Endothelial cell of umbilical vein (primary cell): ENCODE data around the gene ADH1A. TPM values are rescaled to one million over a fixed set of nuclear protein-coding genes. Genes with fewer than 3 reads are reported as not detected.

Experiments
- Bru-seq: library from RNA; stranded (reverse); fragments of 400-500 nt; gene quantifications from one replicate; lab custom pipeline; 2021; lab: Mats Ljungman, UMichigan
- BruChase-seq, 2 experiments: library from RNA; stranded (reverse); fragments of 400-500 nt; gene quantifications; one replicate each; lab custom pipeline; 2021; lab: Mats Ljungman, UMichigan
- BruUV-seq: library from RNA; stranded (reverse); fragments of 400-500 nt; replicated peaks from 2 replicates; lab custom pipeline; 2021; lab: Mats Ljungman, UMichigan
- CTCF ChIA-PET: fragments of 300-600, 350-600 bp; sonication (Branson Sonifier 250); formaldehyde crosslinking; loops from one replicate; lab custom pipeline; 2021; ENCODE audit warnings: antibody characterized with exemption, inconsistent platforms; lab: Charles Lee
- POLR2A ChIA-PET: fragments of 300-600, 350-600 bp; sonication (Branson Sonifier 250); formaldehyde crosslinking; loops from one replicate; lab custom pipeline; 2021; ENCODE audit warnings: antibody characterized with exemption, inconsistent platforms; lab: Charles Lee
- DNase-seq: peaks from one replicate; pipeline ENCODE4 v3.0.0-alpha.2; 2011; ENCODE audit warnings: low read depth, low spot score
- FAIRE-seq: peaks from 2 replicates; lab custom pipeline; 2011; peaks lifted over from hg19 to GRCh38; lab: Jason Lieb, UNC
- H2AFZ ChIP-seq: 2 replicates; pipeline ENCODE4 v1.6.0; 2012; ENCODE audit warnings: low read depth, low read length, control low read depth, inconsistent platforms
- H3K27ac ChIP-seq: 2 replicates; pipeline ENCODE4 v1.5.1; 2011; ENCODE audit warnings: low read depth, mild to moderate bottlenecking, control low read depth, low read length, moderate library complexity; ENCODE audit not compliant: insufficient read depth
- H3K27me3 ChIP-seq, 2 experiments: 2 replicates each; pipeline versions ENCODE4 v1.6.0 to v1.6.1; 2011; ENCODE audit warnings: low read length in 2 of 2, mixed read lengths in 1 of 2; ENCODE audit not compliant: control insufficient read depth in 2 of 2, insufficient read depth in 2 of 2
- H3K36me3 ChIP-seq, 2 experiments: 2 replicates in 1 of 2; 3 replicates in 1 of 2; pipeline ENCODE4 v1.5.1; 2011; ENCODE audit warnings: low read length in 2 of 2, mild to moderate bottlenecking in 1 of 2, moderate library complexity in 1 of 2; ENCODE audit not compliant: control insufficient read depth in 2 of 2, insufficient read depth in 2 of 2; ENCODE audit errors: extremely low read depth in 1 of 2
- H3K4me1 ChIP-seq: 3 replicates; pipeline ENCODE4 v1.5.1; 2011; ENCODE audit warnings: mild to moderate bottlenecking, low read length; ENCODE audit not compliant: control insufficient read depth, insufficient read depth; ENCODE audit errors: extremely low read depth
- H3K4me2 ChIP-seq: 2 replicates; pipeline ENCODE4 v1.6.1; 2011; ENCODE audit warnings: low read length, control low read depth, mixed read lengths; ENCODE audit not compliant: insufficient read depth
- H3K4me3 ChIP-seq, 3 experiments: fragments of 200-600 bp in 1 of 3; sonication (generic), shearing (Covaris generic) in 1 of 3; replicated peaks in 1 of 3; 2 replicates each; pipeline ENCODE4 v1.5.1; 2011 to 2016; ENCODE audit warnings: control low read depth in 3 of 3, low read length in 3 of 3, mild to moderate bottlenecking in 2 of 3, inconsistent platforms in 1 of 3, low read depth in 1 of 3, moderate library complexity in 1 of 3; ENCODE audit not compliant: insufficient read depth in 1 of 3
- H3K79me2 ChIP-seq: 2 replicates; pipeline ENCODE4 v1.6.0; 2012; ENCODE audit warnings: low read length, inconsistent platforms; ENCODE audit not compliant: control insufficient read depth, insufficient read depth
- H3K9ac ChIP-seq: replicated peaks from 2 replicates; pipeline ENCODE3; 2011; ENCODE audit warnings: low read length, control low read depth; ENCODE audit not compliant: insufficient read depth; ENCODE audit errors: extremely low read depth
- H3K9me1 ChIP-seq: replicated peaks from 3 replicates; pipeline ENCODE4 v1.6.0; 2011; ENCODE audit warnings: mild to moderate bottlenecking, low read length; ENCODE audit not compliant: control insufficient read depth, insufficient read depth; ENCODE audit errors: extremely low read depth
- H3K9me3 ChIP-seq: replicated peaks from 2 replicates; pipeline ENCODE4 v1.5.1; 2012; ENCODE audit warnings: low read length, inconsistent platforms; ENCODE audit not compliant: control insufficient read depth, insufficient read depth
- H4K20me1 ChIP-seq: replicated peaks from 2 replicates; pipeline ENCODE3; 2011; ENCODE audit warnings: mild to moderate bottlenecking, low read length; ENCODE audit not compliant: control insufficient read depth, insufficient read depth; ENCODE audit errors: extremely low read depth
- EZH2 ChIP-seq: IDR thresholded peaks from 2 replicates; pipeline ENCODE4 v1.6.1; 2012; ENCODE audit warnings: borderline replicate concordance, low read depth, mild to moderate bottlenecking, moderate library complexity, low read length, inconsistent platforms; ENCODE audit not compliant: severe bottlenecking
- JUN ChIP-seq: IDR thresholded peaks from 2 replicates; pipeline ENCODE4 v1.6.1; 2011; ENCODE audit warnings: borderline replicate concordance, low read depth; ENCODE audit not compliant: insufficient read length, insufficient read depth
- MYC ChIP-seq: IDR thresholded peaks from one replicate; pipeline ENCODE4 v1.6.1; 2011; ENCODE audit warnings: mild to moderate bottlenecking, low read depth, low read length
- POLR2A ChIP-seq: IDR thresholded peaks from 2 replicates; pipeline ENCODE4 v1.6.1; 2012; ENCODE audit warnings: low read depth, mild to moderate bottlenecking, control low read depth, low read length
- POLR2AphosphoS5 ChIP-seq: IDR thresholded peaks from 2 replicates; pipeline ENCODE4 v1.6.1; 2012; ENCODE audit warnings: low read depth, mild to moderate bottlenecking, control low read depth, low read length, moderate library complexity; ENCODE audit not compliant: insufficient read depth
- dilution Hi-C: fragments of 300-500 bp; cut with MboI; formaldehyde crosslinking; loops from one replicate; pipeline ENCODE4 v1.15.0; 2019; ENCODE audit warnings: low sequenced_read_pairs; ENCODE audit not compliant: extremely low pct_ligation_motif_present
- intact Hi-C: fragments of 100-400 bp; cut with micrococcal nuclease; formaldehyde crosslinking; loops from one replicate; pipeline ENCODE4 v1.10.0; 2022
- long read RNA-seq: library from polyadenylated mRNA; stranded (forward); transcript quantifications from one replicate; pipeline ENCODE4 v2.0.0, GENCODE V29; 2021
- polyA minus RNA-seq, 3 experiments: library from RNA; depleted of rRNA, polyadenylated mRNA; stranded (reverse); fragments of >200 nt; gene quantifications; 1 replicate in 1 of 3; 2 replicates in 2 of 3; pipeline ENCODE4 v1.2.3, GENCODE V29; 2011
- polyA plus RNA-seq, 4 experiments: library from polyadenylated mRNA; depleted of rRNA in 3 of 4; stranded (reverse) in 3 of 4; unstranded in 1 of 4; fragments of >200 nt; gene quantifications; 2 replicates each; pipeline versions ENCODE4 v1.2.1 to v1.2.3, GENCODE V29; 2011 to 2012; ENCODE audit warnings: missing spikeins in 1 of 4
- total RNA-seq: library from RNA; stranded (reverse); gene quantifications from 2 replicates; pipeline ENCODE4 v1.2.3, GENCODE V29; 2021
- TF ChIP-seq, protein P1 (sequence below), 2 donors: IDR thresholded peaks; 1 replicate in 1 of 2; 2 replicates in 1 of 2; pipeline ENCODE4 v1.5.1; 2011; ENCODE audit warnings: low read length in 2 of 2, mild to moderate bottlenecking in 2 of 2, moderate library complexity in 2 of 2, control low read depth in 1 of 2, inconsistent platforms in 1 of 2, low read depth in 1 of 2; ENCODE audit not compliant: insufficient read depth in 1 of 2; ENCODE audit errors: extremely low read depth in 1 of 2

Gene ADH1A
- not detected in 2 replicates for total RNA-seq
- polyA plus RNA-seq, result not detected in 2 replicates
- not detected in 2 replicates for polyA plus RNA-seq (2011; cell fraction: cytosol; rRNA removed)
- not detected in 2 replicates for polyA plus RNA-seq (2011; cell fraction: nucleus; rRNA removed)
- polyA plus RNA-seq (2012), result not detected in 2 replicates
- not detected in 2 replicates for polyA minus RNA-seq
- polyA minus RNA-seq (2011; cell fraction: cytosol; rRNA and poly(A)+ RNA removed), result not detected
- not detected in 2 replicates for polyA minus RNA-seq (2011; cell fraction: nucleus; rRNA and poly(A)+ RNA removed)
- Bru-seq, nascent RNA, result not detected
- BruChase-seq, experiment 1, labeled RNA remaining after a 6-hour chase, result not detected
- BruChase-seq, experiment 2, labeled RNA remaining after a 2-hour chase, result not detected
- long read RNA-seq, result 0 reads

DNA sequence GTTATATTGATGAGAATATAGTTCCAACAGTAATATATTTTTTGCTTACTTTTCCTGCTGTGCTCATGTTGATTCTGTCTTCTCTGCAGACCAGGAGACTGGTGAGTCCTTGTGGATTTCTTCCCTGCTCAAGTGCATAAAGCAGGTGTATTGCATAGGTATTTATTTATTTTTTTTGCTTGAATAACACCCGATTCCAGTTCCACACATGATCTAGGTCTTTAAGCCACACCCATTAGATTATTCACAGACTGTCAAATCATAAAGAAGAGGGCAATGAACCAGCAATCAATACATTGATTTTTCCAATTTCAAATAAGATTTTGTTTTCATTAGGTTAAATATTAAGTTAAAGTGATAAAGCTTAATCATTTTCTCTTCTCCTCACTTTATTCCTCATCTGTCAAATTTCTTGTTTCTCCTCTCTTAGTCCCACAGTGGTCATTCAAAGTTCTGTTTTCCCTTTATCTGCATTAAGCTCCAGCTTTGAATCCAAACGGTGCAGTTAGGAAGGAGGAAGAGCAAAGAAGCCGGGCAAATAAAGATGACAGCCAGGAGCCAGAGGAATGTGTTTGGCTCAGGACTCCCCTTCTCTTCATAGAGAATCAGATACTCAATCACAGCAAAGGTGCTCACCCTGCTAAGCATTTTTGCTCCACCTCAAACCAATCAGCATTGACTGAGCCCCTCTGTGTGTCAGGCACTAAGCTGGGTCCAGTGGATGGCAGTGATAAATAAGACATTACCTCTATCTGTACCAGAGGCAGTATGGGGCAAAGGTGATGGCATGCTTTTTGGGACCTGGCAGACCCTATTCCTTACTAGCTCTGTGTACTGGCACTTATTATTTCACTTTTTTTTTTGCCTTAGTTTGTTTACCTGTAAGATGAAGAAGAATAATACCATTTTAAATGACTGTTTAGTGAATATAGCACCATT, at the start of gene ADH1A:
Gene ADH1A, minus strand, starts transcription at position 138 of the 939 bp plus-strand sequence. Its CDS starts 71 bp downstream, at position 67.
- POLR2A ChIA-PET, result no interaction called here
- dilution Hi-C loops (no loop called here), intact Hi-C loops (no loop called here)
- FAIRE-seq (no peak), DNase-seq (no peak)
- CTCF ChIA-PET, result no interaction called here
- no peaks in the 10 kb centered on the region for H4K20me1 ChIP-seq
- H2AFZ ChIP-seq, result no peak within 1 kb of the TSS
- BruUV-seq, result no TSS peak
- H3K9me1 ChIP-seq, result no peaks in the 10 kb centered on the region
- no peak within 1 kb of the TSS for H3K27ac ChIP-seq
- no peaks in the 10 kb centered on the region for H3K36me3 ChIP-seq
- no peaks in the 10 kb centered on the region for H3K27me3 ChIP-seq
- TF ChIP-seq MYC, result no peak
- TF ChIP-seq POLR2A, result no peak
- TF ChIP-seq JUN, result no peak
- no peak for TF ChIP-seq POLR2AphosphoS5
- no peak for TF ChIP-seq EZH2
- TF ChIP-seq, protein P1, sequence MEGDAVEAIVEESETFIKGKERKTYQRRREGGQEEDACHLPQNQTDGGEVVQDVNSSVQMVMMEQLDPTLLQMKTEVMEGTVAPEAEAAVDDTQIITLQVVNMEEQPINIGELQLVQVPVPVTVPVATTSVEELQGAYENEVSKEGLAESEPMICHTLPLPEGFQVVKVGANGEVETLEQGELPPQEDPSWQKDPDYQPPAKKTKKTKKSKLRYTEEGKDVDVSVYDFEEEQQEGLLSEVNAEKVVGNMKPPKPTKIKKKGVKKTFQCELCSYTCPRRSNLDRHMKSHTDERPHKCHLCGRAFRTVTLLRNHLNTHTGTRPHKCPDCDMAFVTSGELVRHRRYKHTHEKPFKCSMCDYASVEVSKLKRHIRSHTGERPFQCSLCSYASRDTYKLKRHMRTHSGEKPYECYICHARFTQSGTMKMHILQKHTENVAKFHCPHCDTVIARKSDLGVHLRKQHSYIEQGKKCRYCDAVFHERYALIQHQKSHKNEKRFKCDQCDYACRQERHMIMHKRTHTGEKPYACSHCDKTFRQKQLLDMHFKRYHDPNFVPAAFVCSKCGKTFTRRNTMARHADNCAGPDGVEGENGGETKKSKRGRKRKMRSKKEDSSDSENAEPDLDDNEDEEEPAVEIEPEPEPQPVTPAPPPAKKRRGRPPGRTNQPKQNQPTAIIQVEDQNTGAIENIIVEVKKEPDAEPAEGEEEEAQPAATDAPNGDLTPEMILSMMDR (IDR thresholded peaks at IDR 0.05; ENCODE audit: extremely low read depth in 1 of 2, insufficient read depth in 1 of 2, low read depth in 1 of 2, low read length in 2 of 2), result no peak
- no peak within 1 kb of the TSS for H3K4me2 ChIP-seq
- H3K4me1 ChIP-seq, result no peaks in the 10 kb centered on the region
- no peaks in the 10 kb centered on the region for H3K9me3 ChIP-seq
- H3K4me3 ChIP-seq, result no peak within 1 kb of the TSS
- H3K9ac ChIP-seq, result no peak within 1 kb of the TSS
- no peaks in the 10 kb centered on the region for H3K79me2 ChIP-seq
